HG02981 (cell line): Measurements from ENCODE around the gene SPTBN5.

ENCODE experiments used
- ATAC-seq: cut with Tn5 transposase; IDR thresholded peaks from one replicate; pipeline ENCODE4 v1.9.1; 2021; ENCODE audit warnings: mild to moderate bottlenecking, moderate library complexity; ENCODE audit not compliant: unreplicated experiment

SPTBN5 gene

DNA sequence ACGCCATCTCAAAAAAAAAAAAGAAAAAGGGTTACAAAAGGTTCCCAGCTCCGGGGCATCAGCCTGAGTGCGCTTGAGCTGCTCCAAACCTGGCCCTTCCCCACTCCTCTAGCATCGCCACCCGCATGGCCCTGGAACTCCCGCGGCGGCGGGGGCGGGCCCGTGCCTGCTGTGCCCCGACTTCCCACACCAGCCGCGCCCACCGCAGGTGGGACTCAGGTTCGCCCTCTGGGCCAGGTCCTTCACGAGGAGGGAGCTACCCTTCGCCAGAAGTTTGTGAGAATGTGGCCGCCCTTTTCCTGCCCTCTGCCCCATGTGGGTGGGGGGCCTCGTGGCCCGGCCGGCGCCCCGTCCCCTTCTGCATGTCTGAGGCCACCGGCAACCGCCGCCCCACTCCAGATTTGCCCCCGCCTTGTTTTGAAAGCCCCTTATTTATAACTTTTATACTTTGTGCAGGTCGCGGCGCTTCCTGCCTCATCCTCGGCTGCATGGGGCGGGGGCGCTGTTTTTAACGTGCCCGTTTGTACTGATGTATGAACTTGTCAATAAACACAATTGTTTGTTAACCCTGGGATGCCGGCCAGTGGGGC, 66.5 kb downstream of the SPTBN5 start:
- peak; percentile 5 for ATAC-seq

DNA sequence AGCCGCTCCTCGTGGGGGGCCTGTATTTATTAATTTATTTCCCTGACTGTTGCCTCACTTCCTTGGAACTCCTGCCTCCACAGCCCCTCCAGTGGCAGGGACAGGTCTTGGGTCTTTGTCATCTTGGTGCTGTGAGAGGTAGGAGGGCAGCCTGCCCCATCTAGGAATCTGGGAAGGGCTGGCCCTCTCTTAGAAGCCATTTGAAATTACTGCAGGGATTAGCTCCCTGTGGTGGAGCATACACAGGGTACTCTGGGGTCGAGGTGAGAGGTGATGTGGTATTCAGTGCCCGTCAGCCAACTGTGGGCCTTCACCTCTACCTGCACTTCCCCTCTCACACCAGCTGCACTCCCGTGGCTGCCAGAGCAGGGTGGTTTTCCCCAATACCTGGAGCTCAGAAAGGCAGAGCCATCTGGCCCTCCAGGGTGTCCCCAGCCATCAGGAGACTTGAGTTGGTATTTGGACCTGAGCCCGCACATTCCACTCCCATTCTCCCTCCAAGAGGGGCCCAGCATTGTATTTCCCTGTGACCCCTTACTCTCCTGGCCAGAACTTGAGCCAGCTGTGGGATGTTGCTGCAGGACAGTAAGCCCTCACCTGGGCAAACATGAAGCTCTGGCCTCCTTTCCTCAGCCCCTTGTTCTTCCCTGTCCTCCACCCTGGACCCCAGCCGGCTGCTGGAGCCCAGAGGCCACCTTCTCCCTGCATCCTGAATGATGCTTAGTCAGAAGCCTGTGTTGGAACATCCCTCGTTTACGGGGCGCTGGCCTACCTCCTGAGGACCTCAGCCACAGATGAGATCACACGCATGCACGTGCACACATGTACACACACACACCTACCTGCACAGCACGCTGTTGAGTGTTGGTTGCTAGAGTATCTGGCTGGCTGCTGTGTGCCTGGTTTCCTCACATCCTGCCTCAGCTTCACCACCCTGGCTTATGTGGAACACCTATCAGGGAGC, 68.0 kb downstream of the SPTBN5 start:
- ATAC-seq = no peak

DNA sequence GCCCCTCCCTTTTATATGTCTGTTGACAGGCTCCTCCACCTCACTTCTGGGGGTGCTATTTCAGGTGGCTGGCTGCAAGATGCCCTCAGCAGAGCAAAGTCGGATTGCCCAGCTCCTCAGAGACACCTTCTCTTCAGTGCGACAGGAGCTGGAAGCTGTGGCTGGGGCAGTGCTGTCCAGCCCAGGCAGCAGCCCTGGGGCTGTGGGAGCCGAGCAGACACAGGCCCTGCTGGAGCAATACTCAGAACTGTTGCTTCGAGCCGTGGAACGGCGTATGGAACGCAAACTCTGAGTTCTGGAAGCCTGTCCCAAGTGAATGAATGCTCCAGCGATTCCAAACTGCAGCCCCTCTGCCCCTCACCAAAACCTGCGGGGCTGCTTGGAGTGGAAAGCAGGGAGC, 68.7 kb downstream of the SPTBN5 start:
- ATAC-seq = no peak

DNA sequence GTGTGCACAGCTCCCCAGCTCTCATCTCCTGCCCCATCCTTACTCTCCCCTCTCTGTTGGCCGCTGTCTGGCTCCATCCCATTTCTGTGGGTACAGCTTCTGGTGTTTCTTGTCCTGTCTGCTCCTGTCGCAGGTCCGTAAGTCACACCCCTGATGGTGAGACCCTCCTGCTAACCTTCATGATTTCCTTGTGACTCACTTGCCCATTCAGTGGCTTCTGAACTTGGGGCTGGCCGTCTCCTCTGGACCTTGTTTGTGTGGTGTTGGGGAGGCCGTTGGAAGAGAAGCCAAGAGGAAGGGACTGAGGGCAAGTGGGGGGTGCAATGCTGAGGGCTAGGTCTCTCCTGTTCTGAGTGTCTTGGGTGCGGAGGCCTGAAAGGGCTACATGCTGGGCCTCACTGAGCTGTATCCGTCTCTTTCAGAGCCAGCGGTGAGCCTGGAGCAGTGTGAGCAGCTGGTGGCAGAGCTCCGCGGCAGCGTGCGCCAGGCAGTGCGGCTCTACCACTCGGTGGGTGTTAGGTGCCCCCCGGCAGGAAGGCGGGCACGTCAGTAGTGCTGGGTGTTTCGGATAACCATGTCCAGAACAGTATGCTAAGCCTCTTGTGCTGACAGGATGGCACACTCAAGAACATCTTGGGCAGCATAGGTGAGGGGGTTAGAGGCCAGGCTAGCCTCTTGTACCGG, 69.6 kb downstream of the SPTBN5 start:
- ATAC-seq = no peak

DNA sequence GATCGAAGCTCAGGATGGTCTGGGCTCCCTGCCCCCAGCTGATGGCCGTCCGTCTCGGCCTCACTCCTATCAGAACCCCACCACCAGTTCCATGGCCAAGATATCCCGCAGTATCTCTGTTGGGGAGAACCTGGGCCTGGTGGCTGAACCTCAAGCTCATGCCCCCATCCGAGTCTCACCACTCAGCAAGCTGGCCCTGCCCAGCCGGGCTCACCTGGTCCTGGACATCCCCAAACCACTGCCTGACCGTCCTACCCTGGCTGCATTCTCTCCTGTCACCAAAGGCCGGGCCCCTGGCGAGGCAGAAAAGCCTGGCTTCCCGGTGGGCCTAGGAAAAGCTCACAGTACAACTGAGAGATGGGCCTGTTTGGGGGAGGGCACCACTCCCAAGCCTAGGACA, 70.4 kb downstream of the SPTBN5 start:
- no peak for ATAC-seq

DNA sequence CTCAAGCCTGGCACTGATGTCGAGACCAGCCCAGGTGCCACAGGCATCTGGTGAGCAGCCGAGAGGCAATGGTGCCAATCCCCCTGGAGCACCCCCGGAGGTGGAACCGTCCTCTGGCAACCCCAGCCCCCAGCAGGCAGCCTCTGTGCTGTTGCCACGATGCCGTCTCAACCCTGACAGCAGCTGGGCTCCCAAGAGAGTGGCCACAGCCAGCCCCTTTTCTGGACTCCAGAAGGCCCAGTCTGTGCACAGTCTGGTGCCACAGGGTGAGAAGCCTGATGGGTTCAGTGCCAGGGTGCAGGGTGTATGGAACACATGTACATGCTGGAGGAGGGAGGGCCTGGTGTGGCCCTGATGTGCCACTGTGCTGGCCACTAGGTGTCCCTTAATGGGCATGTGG, 70.9 kb downstream of the SPTBN5 start:
- no peak for ATAC-seq

DNA sequence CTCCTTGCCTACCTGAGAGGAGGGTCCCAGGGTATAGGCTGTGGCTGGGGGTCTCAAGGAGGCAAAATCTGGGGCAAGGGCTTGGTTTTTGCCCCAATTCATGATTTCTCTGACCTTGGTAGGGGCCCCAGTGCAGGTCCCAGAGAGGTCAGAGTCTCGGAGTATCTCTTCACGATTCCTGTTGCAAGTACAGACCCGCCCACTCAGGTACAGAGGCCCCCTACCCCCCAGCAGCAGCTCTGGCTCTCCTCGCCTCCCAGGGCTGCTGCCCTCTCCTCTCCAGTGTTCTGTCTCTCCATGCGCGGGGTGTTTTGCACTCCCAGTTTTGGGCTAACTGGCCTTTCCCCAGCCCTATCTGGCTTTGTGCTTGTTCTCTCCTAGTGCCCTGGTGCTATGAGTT, 71.4 kb downstream of the SPTBN5 start:
- no peak for ATAC-seq

DNA sequence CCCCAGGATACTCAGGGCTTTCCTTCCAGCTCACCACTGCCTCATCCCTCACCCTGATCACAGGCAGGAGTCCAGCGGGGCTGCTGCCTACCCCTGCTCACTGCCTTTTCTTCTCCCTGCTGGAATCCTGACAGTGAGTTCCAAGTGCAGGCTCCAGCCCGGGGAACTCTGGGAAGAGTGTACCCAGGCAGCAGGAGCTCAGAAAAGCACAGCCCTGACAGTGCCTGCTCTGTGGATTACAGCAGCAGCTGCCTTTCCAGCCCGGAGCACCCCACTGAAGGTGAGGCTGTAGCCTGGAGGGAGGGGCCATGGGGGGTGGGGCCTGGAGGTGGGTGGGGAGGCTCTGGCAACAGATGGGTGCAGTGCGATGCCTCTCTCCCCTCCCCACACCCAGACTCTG, 72.0 kb downstream of the SPTBN5 start:
- ATAC-seq = no peak

DNA sequence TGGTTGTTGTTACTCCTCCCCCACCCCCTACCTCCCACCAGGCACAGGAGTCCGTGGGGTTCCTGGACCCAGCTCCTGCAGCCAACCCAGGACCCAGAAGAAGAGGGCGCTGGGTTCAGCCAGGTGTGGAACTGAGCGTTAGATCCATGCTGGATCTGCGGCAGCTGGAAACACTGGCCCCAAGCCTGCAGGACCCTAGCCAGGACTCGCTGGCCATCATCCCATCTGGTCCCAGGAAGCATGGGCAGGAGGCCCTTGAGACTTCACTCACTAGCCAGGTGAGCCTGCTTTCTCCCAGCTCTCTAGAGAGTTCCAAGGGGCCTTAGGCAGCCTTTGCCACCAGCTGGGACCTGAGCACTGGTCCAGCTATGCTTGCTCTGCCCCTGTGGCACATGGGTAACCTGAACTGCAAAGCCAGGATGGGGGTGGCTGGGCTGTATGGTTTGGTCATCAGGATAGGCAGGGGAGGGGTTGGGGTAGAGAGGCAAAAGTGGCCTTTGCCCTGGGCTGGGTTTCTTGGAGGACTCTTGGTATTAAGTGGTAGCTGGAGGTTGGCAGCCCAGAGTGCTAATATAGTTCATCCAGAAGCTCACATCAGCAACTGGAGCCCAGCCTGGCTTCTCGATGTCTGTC, 72.9 kb downstream of the SPTBN5 start:
- ATAC-seq = no peak

DNA sequence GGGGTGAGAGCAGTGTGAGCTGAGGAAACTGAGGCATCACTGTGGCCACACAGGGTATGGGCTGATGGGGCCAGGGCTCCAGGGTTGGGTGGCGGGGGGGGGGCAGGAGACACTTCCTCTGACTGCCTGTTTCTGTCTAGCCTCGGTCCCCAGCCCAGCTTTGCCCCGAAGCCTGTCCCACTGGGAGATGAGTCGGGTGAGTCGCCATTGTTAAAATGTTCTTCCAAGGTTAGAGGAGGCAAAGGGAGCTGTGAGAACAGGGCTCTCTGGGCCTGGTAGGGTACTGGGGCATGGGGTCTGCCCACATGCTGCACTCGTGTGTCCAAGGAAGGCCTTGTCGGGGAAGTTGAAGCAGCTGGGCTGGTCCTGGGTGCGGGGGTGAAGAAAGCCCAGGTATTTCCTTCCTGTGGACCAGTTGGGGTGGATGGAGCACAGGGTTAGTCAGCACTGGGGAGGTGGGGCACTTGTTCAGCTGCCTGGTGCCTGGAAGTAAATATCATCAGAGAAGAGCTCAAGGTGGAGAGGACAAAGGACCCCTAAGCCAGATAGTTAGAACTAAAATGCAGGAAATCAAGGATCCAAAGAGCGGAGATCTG, 74.3 kb downstream of the SPTBN5 start:
- no peak for ATAC-seq

DNA sequence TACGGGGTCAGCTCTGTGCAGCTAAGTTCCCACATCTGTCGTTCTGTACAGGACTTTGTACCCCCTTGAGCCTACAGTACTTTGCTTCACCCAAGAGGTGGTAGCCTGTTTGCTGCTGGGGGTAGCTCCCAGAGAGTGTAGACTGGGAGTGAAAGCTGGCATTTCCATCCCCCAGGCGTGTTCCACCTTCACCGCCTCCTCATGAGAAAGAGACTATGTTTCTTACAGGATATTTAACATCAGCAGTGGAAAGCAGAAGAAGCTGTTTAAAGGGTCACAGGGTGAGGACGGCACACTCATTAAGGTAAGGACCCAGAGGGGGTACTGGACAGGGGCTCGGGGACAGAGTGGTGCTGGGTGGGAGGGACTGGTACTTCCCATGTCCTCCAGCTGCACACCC, 76.1 kb downstream of the SPTBN5 start:
- ATAC-seq = no peak

DNA sequence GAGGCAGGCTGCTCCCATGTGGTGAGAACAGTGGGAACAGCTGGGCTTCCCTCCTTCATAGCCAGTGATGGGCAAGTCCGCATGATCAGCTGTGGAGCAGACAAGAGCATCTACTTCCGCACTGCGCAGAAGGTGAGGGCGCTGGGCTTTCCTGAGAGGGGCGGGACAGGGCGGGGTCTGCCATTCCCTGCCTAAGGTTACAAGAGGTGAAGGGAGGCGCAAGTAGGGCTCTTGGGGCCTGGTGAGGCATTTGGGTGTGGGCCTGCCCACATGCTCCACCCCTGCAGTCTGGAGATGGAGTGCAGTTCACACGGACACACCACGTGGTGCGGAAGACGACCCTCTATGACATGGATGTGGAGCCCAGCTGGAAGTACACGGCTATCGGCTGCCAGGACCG, 76.5 kb downstream of the SPTBN5 start:
- ATAC-seq = no peak

DNA sequence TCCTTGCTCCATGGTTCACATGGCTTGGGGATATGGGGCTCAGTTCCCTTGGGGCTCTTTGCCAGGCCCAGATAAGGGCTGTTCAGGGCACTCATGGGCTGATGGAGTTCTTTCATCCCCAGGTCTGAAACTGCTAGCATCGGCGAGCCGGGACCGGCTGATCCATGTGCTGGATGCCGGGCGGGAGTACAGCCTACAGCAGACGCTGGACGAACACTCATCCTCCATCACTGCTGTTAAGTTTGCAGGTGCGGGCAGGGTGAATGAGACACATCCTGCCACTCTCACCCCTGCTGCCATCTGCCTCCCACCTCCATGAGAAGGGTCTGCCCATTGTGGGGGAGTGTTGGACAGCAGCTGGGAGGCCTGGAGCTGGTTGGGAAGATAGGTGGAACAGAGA, 77.1 kb downstream of the SPTBN5 start:
- ATAC-seq = no peak

DNA sequence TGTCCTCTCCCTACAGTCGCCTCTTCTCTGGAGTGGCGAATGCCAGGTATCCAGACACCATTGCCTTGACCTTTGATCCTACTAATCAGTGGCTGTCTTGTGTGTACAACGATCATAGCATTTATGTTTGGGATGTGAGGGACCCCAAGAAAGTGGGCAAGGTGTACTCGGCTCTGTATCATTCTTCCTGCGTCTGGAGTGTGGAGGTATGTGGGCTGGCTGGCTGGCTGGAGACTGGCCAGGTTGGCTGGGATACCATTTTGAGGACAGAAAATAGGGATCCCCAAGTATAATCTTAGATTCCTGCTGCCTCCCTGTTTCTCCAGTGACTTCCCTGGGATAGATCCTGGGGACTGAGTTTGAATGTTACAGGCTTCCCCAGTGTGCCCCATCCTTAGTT, 79.3 kb downstream of the SPTBN5 start:
- no peak for ATAC-seq

DNA sequence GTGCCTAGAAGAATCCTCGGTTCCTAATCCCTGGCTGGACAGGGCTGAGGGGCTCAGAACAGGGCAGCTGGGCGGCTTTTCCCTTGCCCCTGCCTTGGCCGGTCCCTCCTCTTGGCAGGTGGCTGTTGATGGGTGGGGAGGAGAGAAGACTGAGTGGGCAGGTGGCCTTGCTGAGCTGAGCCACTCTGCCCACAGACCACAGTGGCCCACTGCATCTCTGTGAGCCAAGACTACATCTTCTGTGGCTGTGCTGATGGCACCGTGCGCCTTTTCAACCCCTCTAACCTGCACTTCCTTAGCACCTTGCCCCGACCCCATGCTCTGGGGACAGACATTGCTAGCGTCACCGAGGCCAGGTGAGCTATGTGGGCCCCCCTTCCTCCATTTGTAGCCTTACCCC, 80.4 kb downstream of the SPTBN5 start:
- ATAC-seq = no peak

DNA sequence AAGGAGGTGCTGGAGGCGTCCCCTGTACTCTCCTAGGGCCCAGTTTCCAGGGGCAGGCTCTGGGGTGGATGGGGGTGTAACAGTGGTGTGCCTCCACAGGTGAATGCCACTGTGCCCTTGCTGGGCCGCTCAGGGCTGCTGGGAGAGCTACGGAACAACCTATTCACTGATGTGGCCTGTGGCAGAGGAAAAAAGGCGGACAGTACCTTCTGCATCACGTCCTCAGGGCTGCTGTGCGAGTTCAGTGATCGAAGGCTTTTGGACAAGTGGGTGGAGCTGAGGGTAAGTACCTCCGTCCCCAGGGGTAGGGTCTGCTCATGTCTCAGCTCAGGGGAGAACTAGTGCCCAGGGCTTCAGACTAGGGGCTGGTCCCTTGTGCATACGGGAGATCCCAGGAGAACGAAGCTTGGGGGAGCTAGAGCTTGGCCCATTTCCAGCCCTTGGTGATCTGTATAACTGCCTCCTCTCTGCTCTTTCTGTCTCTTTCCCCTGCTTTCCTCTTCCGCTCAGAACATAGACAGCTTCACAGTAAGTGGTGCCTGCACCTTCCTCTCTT, 81.0 kb downstream of the SPTBN5 start:
- ATAC-seq = no peak

DNA sequence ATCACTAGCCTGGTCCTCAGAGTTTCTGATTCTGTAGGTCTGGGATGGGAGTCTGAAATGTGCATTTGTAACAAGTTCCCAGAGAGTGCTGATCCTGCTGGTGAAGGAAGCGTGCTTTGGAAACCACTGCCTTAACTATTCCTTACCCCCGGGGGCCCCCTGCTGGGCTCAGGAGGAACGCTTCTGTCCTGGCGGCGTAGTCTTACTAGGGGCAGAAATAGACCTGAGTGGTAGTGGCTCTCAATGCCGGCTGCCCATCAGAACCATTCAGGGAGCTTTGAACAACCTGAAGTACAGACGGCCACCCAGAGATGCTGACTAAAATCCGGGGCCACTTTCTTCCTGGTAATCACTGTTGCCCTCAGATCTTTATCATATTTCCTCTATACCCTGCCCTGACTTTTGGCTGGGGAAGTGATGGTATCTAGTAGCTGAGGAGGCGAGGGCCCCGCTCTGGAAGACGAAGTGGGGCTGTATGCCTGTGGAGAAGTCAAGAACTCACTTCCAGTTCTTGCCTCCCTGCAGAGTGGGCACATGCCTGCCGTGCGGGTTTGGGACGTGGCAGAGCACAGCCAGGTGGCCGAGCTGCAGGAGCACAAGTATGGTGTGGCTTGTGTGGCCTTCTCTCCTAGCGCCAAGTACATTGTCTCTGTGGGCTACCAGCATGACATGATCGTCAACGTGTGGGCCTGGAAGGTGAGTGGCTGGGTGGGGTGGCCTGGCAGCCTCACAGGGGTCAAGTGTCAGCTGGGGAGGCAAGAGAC, 82.2 kb downstream of the SPTBN5 start:
- ATAC-seq = no peak

DNA sequence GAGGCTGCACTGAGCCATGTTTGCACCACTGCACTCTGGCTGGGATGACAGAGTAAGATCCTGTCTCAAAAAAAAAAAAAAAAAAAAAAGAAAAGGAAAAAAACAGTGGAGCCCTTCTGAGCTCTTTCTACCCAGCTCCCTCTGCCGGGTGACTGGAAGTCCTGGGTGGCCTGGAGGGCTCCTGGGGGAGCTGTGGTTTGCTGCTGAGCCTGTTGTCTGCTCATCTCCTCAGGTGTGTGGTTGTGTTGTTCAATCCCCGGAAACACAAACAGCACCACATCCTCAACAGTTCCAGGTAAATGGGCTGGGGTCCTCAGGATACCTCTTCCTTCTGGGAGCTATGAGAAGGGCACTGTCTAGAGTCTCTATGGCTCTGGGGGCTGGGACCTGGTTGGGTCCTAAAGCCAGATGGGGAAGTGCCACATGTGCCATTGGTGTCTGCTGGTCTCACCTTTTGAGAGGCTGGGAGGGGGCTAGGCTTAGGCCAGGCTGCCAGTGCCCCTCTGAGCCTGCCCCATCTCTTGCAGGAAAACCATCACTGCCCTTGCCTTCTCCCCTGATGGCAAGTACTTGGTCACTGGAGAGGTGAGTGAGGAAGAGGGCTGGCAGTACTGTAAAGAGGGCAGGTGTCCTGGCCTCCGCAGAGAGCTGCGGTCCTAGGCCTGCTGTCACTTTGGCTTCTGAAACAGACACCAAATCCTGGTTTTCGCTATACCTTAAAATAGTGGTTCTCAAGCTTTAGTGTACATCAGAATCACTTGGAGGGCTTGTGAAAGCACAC, 83.0 kb downstream of the SPTBN5 start:
- no peak for ATAC-seq

DNA sequence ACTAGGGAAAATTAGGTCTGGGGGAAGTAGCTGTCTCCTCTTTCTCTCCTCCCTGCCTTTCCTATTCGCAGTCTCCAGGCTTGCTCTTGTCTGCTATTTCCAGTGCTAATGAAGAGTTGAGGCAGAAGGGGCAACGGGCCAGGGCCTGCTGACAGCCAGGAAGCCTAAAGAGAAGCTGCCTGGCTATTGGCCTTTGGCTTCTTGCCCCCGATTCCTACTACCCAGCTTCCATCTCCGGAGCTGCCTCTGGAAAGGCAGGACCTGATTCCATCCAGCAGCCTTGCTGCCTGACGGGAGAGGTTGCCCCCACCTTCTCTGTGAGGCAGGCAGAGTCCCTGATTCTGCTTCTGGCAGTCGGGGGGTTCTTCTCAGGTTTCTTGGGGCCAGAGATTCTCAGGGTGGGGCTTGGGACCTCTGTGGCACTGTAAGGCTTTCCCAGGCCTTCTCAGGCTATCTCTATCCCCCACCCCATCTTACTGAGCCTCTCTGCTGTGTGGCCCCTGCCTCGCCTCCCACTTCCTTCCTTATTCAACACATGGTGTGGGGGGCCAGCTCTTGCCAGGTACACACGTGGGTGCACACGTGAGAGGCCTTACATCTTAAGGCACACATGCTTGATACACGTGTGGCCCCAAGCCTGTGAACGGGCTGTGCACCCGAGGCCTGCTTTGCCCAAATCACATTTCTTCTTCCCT, 84.2 kb downstream of the SPTBN5 start:
- ATAC-seq = no peak
